ENCODE measurements around the gene UBASH3A. TPM values are rescaled to one million over a fixed set of nuclear protein-coding genes. Genes with fewer than 3 reads are reported as not detected.

UBASH3A gene
- total RNA-seq, 6 experiments from 2014 or later = 0.12 to 0.50 (median 0.15) TPM

DNA sequence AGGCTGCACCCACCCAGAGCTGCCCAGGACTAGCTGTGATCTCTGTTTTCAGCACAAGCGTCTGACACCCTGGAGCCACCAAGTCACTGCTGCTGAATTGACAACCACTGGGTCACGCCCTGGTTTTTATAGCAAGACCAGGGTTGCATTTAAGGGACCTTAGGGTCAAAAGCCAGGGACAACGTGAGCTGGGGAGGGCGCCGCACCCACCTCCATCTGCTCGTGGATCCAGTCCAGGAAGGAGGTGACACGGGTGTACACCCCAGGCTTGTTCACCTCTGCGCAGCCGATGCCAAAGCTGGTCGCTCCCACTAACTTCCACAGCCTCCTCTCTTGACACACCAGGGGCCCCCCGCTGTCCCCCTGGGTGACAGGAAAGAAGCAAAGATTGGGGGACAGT is 28.2 kb upstream of the UBASH3A start:
- TF ChIP-seq, protein P1, sequence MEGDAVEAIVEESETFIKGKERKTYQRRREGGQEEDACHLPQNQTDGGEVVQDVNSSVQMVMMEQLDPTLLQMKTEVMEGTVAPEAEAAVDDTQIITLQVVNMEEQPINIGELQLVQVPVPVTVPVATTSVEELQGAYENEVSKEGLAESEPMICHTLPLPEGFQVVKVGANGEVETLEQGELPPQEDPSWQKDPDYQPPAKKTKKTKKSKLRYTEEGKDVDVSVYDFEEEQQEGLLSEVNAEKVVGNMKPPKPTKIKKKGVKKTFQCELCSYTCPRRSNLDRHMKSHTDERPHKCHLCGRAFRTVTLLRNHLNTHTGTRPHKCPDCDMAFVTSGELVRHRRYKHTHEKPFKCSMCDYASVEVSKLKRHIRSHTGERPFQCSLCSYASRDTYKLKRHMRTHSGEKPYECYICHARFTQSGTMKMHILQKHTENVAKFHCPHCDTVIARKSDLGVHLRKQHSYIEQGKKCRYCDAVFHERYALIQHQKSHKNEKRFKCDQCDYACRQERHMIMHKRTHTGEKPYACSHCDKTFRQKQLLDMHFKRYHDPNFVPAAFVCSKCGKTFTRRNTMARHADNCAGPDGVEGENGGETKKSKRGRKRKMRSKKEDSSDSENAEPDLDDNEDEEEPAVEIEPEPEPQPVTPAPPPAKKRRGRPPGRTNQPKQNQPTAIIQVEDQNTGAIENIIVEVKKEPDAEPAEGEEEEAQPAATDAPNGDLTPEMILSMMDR (IDR thresholded peaks at IDR 0.05) = no peak
- no peak for TF ChIP-seq POLR2A (IDR thresholded peaks at IDR 0.05)
- DNase-seq (peak in 1 of 3 donors; percentile 31), ATAC-seq (no peak)
- 23% methylated on average over 3 of the region's 11 CpGs for WGBS (ENCODE audit: insufficient coverage, low coverage, low lambda C conversion rate, missing lambda C conversion rate)
- intact Hi-C loops (cut with DNase I) = no loop called here
- H3K4me1 ChIP-seq = no peaks in the 10 kb centered on the region
- no peak overlapping the region for H3K4me3 ChIP-seq
- no peaks in the 10 kb centered on the region for H3K9me3 ChIP-seq
- no peak overlapping the region for H3K27ac ChIP-seq
- no peaks in the 10 kb centered on the region for H3K27me3 ChIP-seq
- no peaks in the 10 kb centered on the region for H3K36me3 ChIP-seq

DNA sequence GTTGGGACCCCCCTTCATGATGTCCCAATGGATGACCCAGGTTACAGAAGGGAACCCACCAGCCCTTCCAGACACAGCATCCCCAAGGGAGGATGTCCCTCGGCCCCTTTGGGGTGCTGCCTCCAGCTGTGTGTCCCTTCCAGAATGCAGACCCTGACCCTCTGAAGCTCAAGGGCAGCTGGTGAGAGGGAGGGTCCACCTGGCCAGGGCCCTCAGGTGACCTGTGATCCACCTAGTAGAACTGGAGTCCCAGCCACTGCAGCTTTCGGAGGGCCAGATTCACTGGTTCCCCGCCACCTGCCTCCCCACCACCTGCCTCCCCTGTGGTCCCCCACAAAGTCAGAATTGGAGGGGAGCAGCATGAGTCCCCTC is 27.8 kb upstream of the UBASH3A start:
- Histone ChIP-seq H3K36me3 (no peaks in the 10 kb centered on the region), H3K27ac (no peak overlapping the region), H3K27me3 (no peaks in the 10 kb centered on the region), H3K9me3 (no peaks in the 10 kb centered on the region), H3K4me1 (no peaks in the 10 kb centered on the region), H3K4me3 (no peak overlapping the region)
- TF ChIP-seq, protein P1 (IDR thresholded peaks at IDR 0.05) = no peak
- no peak for TF ChIP-seq POLR2A (IDR thresholded peaks at IDR 0.05)
- intact Hi-C loops (cut with DNase I) = no loop called here
- DNase-seq = no peak
- WGBS (ENCODE audit: insufficient coverage, low coverage, low lambda C conversion rate, missing lambda C conversion rate) = no CpG with 5 or more reads among the region's 3 CpGs
- no peak for ATAC-seq

DNA sequence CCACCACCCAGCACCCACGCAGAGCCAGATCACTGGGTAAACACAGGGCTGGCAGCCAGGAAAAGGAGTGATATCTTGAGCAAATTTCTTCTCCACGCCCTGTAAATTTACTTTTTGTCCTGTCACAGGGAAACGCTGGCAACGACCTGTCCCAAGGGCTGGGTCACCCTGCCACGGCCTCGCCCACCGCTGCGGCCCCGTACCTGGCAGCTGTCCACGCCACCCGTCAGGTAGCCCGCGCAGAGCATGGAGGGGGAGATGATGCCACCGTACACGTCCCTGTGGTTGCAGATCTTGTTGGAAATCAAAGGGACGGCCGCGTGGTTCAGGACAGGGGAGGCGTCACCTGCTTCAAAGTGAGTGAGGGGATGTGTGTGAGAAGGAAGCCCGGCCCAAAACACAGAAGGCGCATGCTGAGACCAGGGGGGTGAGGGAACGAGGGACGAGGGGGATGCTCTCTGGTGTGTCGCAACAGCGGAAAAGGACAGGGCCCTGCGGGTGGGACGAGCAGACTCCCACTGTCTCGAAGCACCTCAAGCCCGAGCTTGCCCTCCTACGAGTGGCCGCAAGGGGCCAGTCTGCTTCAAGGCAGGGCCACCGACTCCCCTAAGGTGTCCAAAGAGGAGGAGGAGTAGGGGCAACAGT is 27.2 kb upstream of the UBASH3A start:
- 44% methylated on average over 11 of the region's 32 CpGs for WGBS (ENCODE audit: insufficient coverage, low coverage, low lambda C conversion rate, missing lambda C conversion rate)
- no peaks in the 10 kb centered on the region for H3K36me3 ChIP-seq
- intact Hi-C loops (cut with DNase I) = no loop called here
- H3K4me1 ChIP-seq = no peaks in the 10 kb centered on the region
- H3K9me3 ChIP-seq = no peaks in the 10 kb centered on the region
- DNase-seq = peak in 1 of 3 donors; percentile 35
- no peaks in the 10 kb centered on the region for H3K27me3 ChIP-seq
- no peak overlapping the region for H3K4me3 ChIP-seq
- H3K27ac ChIP-seq = no peak overlapping the region
- TF ChIP-seq, protein P1 (IDR thresholded peaks at IDR 0.05) = peak in 1 of 4 donors; percentile 26
- no peak for TF ChIP-seq POLR2A (IDR thresholded peaks at IDR 0.05)
- ATAC-seq = peak in 1 of 4 donors; percentile 49

DNA sequence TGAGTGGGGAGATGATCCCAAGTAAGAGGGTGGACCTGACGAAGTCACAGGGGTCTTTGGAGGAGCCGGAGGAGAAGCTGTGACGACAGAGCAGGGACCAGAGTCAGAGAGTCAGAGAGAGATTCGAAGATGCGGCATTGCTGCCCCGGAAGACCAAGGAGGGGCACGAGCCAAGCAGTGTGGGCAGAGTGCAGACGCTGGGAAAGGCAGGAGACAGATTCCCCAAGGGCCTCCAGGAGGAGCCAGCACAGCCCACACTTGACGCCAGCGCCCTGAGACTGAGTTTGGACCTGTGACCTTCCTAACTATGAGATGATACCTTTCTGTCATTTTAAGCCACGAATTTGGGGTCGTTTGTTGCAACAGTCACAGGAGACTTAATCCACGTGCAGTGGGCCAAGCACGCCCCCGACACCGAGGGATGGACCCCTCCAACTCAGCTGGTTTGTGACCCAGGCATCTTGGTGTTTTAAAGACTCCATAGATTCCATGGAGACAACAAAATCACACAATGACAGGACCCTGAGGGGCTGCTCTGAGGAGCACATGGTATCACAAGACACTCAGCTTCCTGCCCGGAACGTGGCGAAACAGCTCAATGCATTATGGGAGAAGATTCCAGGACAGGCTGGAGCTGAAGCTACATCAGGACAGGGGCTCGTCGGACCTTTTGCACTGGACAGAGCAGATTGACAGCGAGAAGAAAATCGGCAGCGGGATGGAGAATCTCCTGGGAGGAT is 26.3 kb upstream of the UBASH3A start:
- Histone ChIP-seq H3K4me3 (no peak overlapping the region), H3K4me1 (no peaks in the 10 kb centered on the region), H3K27ac (no peak overlapping the region), H3K9me3 (no peaks in the 10 kb centered on the region), H3K27me3 (no peaks in the 10 kb centered on the region), H3K36me3 (no peaks in the 10 kb centered on the region)
- 76% methylated on average over 17 of the region's 24 CpGs for WGBS (ENCODE audit: insufficient coverage, low coverage, low lambda C conversion rate, missing lambda C conversion rate)
- DNase-seq (no peak), ATAC-seq (no peak)
- intact Hi-C loops (cut with DNase I) = no loop called here
- TF ChIP-seq POLR2A (IDR thresholded peaks at IDR 0.05) = no peak
- TF ChIP-seq, protein P1 (IDR thresholded peaks at IDR 0.05) = no peak
